K562 treated with DMSO at 1 percent for 48 hours (cell line): ENCODE data around the gene AOAH. TPM values are rescaled to one million over a fixed set of nuclear protein-coding genes. Genes with fewer than 3 reads are reported as not detected.

Source experiments
- total RNA-seq: library from RNA; unstranded; fragments of 300-600 nt; gene quantifications from 2 replicates; pipeline ENCODE4 v1.2.3, GENCODE V29; 2022; ENCODE audit warnings: low replicate concordance; ENCODE audit errors: extremely low read depth

AOAH gene, protein sequence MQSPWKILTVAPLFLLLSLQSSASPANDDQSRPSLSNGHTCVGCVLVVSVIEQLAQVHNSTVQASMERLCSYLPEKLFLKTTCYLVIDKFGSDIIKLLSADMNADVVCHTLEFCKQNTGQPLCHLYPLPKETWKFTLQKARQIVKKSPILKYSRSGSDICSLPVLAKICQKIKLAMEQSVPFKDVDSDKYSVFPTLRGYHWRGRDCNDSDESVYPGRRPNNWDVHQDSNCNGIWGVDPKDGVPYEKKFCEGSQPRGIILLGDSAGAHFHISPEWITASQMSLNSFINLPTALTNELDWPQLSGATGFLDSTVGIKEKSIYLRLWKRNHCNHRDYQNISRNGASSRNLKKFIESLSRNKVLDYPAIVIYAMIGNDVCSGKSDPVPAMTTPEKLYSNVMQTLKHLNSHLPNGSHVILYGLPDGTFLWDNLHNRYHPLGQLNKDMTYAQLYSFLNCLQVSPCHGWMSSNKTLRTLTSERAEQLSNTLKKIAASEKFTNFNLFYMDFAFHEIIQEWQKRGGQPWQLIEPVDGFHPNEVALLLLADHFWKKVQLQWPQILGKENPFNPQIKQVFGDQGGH
- not detected in 2 replicates for total RNA-seq

DNA sequence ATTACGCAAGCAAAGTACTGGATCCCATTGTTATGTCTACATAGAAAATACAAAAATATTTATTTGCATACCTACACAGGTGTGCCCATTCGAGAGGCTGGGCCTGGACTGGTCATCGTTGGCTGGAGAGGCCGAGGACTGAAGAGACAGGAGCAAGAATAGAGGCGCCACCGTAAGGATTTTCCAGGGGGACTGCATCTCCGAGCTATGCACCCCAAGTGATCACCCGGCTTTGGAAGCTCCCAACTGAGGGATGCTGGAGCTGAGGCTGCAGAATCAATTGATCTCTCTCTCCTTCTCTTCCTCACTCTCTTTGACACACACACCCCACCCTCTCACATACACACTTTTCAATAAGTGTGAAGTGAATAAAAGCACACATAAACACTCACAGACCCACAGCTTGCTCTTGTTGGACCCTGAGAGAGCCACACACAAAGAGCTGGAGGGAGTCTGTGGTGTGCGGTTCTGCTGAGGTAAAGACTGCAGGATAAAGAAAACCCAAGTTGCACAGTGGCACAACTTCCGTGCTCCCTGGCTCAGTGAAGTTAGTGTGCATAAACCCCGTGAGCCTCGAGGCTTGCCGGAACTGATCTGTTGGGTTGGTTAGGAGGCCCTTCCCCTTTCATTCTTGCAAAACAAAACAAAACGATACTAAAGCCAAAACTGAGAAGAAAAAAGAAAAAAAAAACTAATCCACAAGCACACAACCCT is at the start of gene AOAH:
Gene AOAH (minus strand): TSS at position 544 of the 714 bp plus-strand sequence. CDS start 346 bp downstream, at position 198.

